Endothelial cell of umbilical vein (primary cell): Measurements from ENCODE around the gene RUNX2. TPM values are rescaled to one million over a fixed set of nuclear protein-coding genes. Genes with fewer than 3 reads are reported as not detected.

Experiments used
- BruUV-seq: library from RNA; stranded (reverse); fragments of 400-500 nt; replicated peaks from 2 replicates; lab custom pipeline; 2021; lab: Mats Ljungman, UMichigan
- CTCF ChIA-PET: fragments of 300-600, 350-600 bp; sonication (Branson Sonifier 250); formaldehyde crosslinking; loops from one replicate; lab custom pipeline; 2021; ENCODE audit warnings: antibody characterized with exemption, inconsistent platforms; lab: Charles Lee
- POLR2A ChIA-PET: fragments of 300-600, 350-600 bp; sonication (Branson Sonifier 250); formaldehyde crosslinking; loops from one replicate; lab custom pipeline; 2021; ENCODE audit warnings: antibody characterized with exemption, inconsistent platforms; lab: Charles Lee
- DNase-seq: peaks from one replicate; pipeline ENCODE4 v3.0.0-alpha.2; 2011; ENCODE audit warnings: low read depth, low spot score
- FAIRE-seq: peaks from 2 replicates; lab custom pipeline; 2011; peaks lifted over from hg19 to GRCh38; lab: Jason Lieb, UNC
- H2AFZ ChIP-seq: 2 replicates; pipeline ENCODE4 v1.6.0; 2012; ENCODE audit warnings: low read depth, low read length, control low read depth, inconsistent platforms
- H3K27ac ChIP-seq: 2 replicates; pipeline ENCODE4 v1.5.1; 2011; ENCODE audit warnings: low read depth, mild to moderate bottlenecking, control low read depth, low read length, moderate library complexity; ENCODE audit not compliant: insufficient read depth
- H3K27me3 ChIP-seq, 2 experiments: 2 replicates each; pipeline versions ENCODE4 v1.6.0 to v1.6.1; 2011; ENCODE audit warnings: low read length in 2 of 2, mixed read lengths in 1 of 2; ENCODE audit not compliant: control insufficient read depth in 2 of 2, insufficient read depth in 2 of 2
- H3K36me3 ChIP-seq, 2 experiments: 2 replicates in 1 of 2; 3 replicates in 1 of 2; pipeline ENCODE4 v1.5.1; 2011; ENCODE audit warnings: low read length in 2 of 2, mild to moderate bottlenecking in 1 of 2, moderate library complexity in 1 of 2; ENCODE audit not compliant: control insufficient read depth in 2 of 2, insufficient read depth in 2 of 2; ENCODE audit errors: extremely low read depth in 1 of 2
- H3K4me1 ChIP-seq: 3 replicates; pipeline ENCODE4 v1.5.1; 2011; ENCODE audit warnings: mild to moderate bottlenecking, low read length; ENCODE audit not compliant: control insufficient read depth, insufficient read depth; ENCODE audit errors: extremely low read depth
- H3K4me2 ChIP-seq: 2 replicates; pipeline ENCODE4 v1.6.1; 2011; ENCODE audit warnings: low read length, control low read depth, mixed read lengths; ENCODE audit not compliant: insufficient read depth
- H3K4me3 ChIP-seq, 3 experiments: fragments of 200-600 bp in 1 of 3; sonication (generic), shearing (Covaris generic) in 1 of 3; replicated peaks in 1 of 3; 2 replicates each; pipeline ENCODE4 v1.5.1; 2011 to 2016; ENCODE audit warnings: control low read depth in 3 of 3, low read length in 3 of 3, mild to moderate bottlenecking in 2 of 3, inconsistent platforms in 1 of 3, low read depth in 1 of 3, moderate library complexity in 1 of 3; ENCODE audit not compliant: insufficient read depth in 1 of 3
- H3K79me2 ChIP-seq: 2 replicates; pipeline ENCODE4 v1.6.0; 2012; ENCODE audit warnings: low read length, inconsistent platforms; ENCODE audit not compliant: control insufficient read depth, insufficient read depth
- H3K9ac ChIP-seq: replicated peaks from 2 replicates; pipeline ENCODE3; 2011; ENCODE audit warnings: low read length, control low read depth; ENCODE audit not compliant: insufficient read depth; ENCODE audit errors: extremely low read depth
- H3K9me1 ChIP-seq: replicated peaks from 3 replicates; pipeline ENCODE4 v1.6.0; 2011; ENCODE audit warnings: mild to moderate bottlenecking, low read length; ENCODE audit not compliant: control insufficient read depth, insufficient read depth; ENCODE audit errors: extremely low read depth
- H3K9me3 ChIP-seq: replicated peaks from 2 replicates; pipeline ENCODE4 v1.5.1; 2012; ENCODE audit warnings: low read length, inconsistent platforms; ENCODE audit not compliant: control insufficient read depth, insufficient read depth
- H4K20me1 ChIP-seq: replicated peaks from 2 replicates; pipeline ENCODE3; 2011; ENCODE audit warnings: mild to moderate bottlenecking, low read length; ENCODE audit not compliant: control insufficient read depth, insufficient read depth; ENCODE audit errors: extremely low read depth
- CTCF ChIP-seq, 2 donors: IDR thresholded peaks; 1 replicate in 1 of 2; 2 replicates in 1 of 2; pipeline ENCODE4 v1.5.1; 2011; ENCODE audit warnings: low read length in 2 of 2, mild to moderate bottlenecking in 2 of 2, moderate library complexity in 2 of 2, control low read depth in 1 of 2, inconsistent platforms in 1 of 2, low read depth in 1 of 2; ENCODE audit not compliant: insufficient read depth in 1 of 2; ENCODE audit errors: extremely low read depth in 1 of 2
- EZH2 ChIP-seq: IDR thresholded peaks from 2 replicates; pipeline ENCODE4 v1.6.1; 2012; ENCODE audit warnings: borderline replicate concordance, low read depth, mild to moderate bottlenecking, moderate library complexity, low read length, inconsistent platforms; ENCODE audit not compliant: severe bottlenecking
- FOS ChIP-seq: IDR thresholded peaks from 2 replicates; pipeline ENCODE4 v1.6.1; 2011; ENCODE audit warnings: mild to moderate bottlenecking, low read length, moderate library complexity, borderline replicate concordance; ENCODE audit not compliant: insufficient read depth
- GATA2 ChIP-seq: IDR thresholded peaks from 2 replicates; pipeline ENCODE4 v1.7.0; 2011; ENCODE audit warnings: low read depth, mild to moderate bottlenecking, moderate library complexity, mixed read lengths, low read length; ENCODE audit not compliant: insufficient read length, insufficient read depth
- JUN ChIP-seq: IDR thresholded peaks from 2 replicates; pipeline ENCODE4 v1.6.1; 2011; ENCODE audit warnings: borderline replicate concordance, low read depth; ENCODE audit not compliant: insufficient read length, insufficient read depth
- MAX ChIP-seq: IDR thresholded peaks from 2 replicates; pipeline ENCODE4 v1.6.1; 2011; ENCODE audit not compliant: insufficient read depth, insufficient read length
- MYC ChIP-seq: IDR thresholded peaks from one replicate; pipeline ENCODE4 v1.6.1; 2011; ENCODE audit warnings: mild to moderate bottlenecking, low read depth, low read length
- POLR2A ChIP-seq: IDR thresholded peaks from 2 replicates; pipeline ENCODE4 v1.6.1; 2012; ENCODE audit warnings: low read depth, mild to moderate bottlenecking, control low read depth, low read length
- POLR2AphosphoS5 ChIP-seq: IDR thresholded peaks from 2 replicates; pipeline ENCODE4 v1.6.1; 2012; ENCODE audit warnings: low read depth, mild to moderate bottlenecking, control low read depth, low read length, moderate library complexity; ENCODE audit not compliant: insufficient read depth
- dilution Hi-C: fragments of 300-500 bp; cut with MboI; formaldehyde crosslinking; loops from one replicate; pipeline ENCODE4 v1.15.0; 2019; ENCODE audit warnings: low sequenced_read_pairs; ENCODE audit not compliant: extremely low pct_ligation_motif_present
- intact Hi-C: fragments of 100-400 bp; cut with micrococcal nuclease; formaldehyde crosslinking; loops from one replicate; pipeline ENCODE4 v1.10.0; 2022
- polyA plus RNA-seq, 4 experiments: library from polyadenylated mRNA; depleted of rRNA in 3 of 4; stranded (reverse) in 3 of 4; unstranded in 1 of 4; fragments of >200 nt; gene quantifications; 2 replicates each; pipeline versions ENCODE4 v1.2.1 to v1.2.3, GENCODE V29; 2011 to 2012; ENCODE audit warnings: missing spikeins in 1 of 4
- total RNA-seq: library from RNA; stranded (reverse); gene quantifications from 2 replicates; pipeline ENCODE4 v1.2.3, GENCODE V29; 2021

The RUNX2 gene
- total and polyA plus RNA-seq, 2 donors (not counting 3 experiments of a cell fraction or from before 2014, with no cell fraction given) = 0.06 TPM; not detected in 1

- H3K4me3 ChIP-seq = no peak overlapping the region
- no peaks in the 10 kb centered on the region for H3K27me3 ChIP-seq
- H3K27ac ChIP-seq = no peak overlapping the region
- no peaks in the 10 kb centered on the region for H4K20me1 ChIP-seq
- ChIA-PET CTCF (interaction anchor here (1.0 to 1.3 kb wide), 2 partner anchors 29 to 235 kb away, joined by 3 read pairs; no protein-coding TSS in a partner anchor), POLR2A (no interaction called here)
- H3K9ac ChIP-seq = no peak overlapping the region
- BruUV-seq = no TSS peak
- FAIRE-seq (peak; percentile 4), DNase-seq (peak; percentile 71)
- intact Hi-C loops = loop anchor here (2.0 to 5.0 kb wide), 2 partner anchors 48 to 171 kb away; no protein-coding TSS in a partner anchor
- no peaks in the 10 kb centered on the region for H3K9me3 ChIP-seq
- peak overlapping the region; percentile 29 for H3K4me2 ChIP-seq
- TF ChIP-seq POLR2AphosphoS5 (no peak), CTCF (IDR thresholded peaks at IDR 0.05; ENCODE audit: extremely low read depth in 1 of 2, insufficient read depth in 1 of 2, low read depth in 1 of 2, low read length in 2 of 2) (no peak), FOS (no peak), MAX (no peak), JUN (no peak), GATA2 (no peak), POLR2A (no peak), MYC (no peak), EZH2 (no peak)
- no peaks in the 10 kb centered on the region for H3K79me2 ChIP-seq
- no peaks in the 10 kb centered on the region for H3K36me3 ChIP-seq
- H3K9me1 ChIP-seq = no peaks in the 10 kb centered on the region
- dilution Hi-C loops = no loop called here
- H3K4me1 ChIP-seq = peaks cover 23% of the 10 kb centered on the region
- H2AFZ ChIP-seq = no peak overlapping the region
Observed at GRCh38 chr6:45479834-45480751, 152.0 kb downstream of the RUNX2 start.
